ENCODE results near the gene NMRAL1.

NMRAL1 gene

GRCh38 chr16:4505356-4506147 lies 31.1 kb upstream of the NMRAL1 start:
- H3K4me3 ChIP-seq (replicated peaks; ENCODE audit: low read depth, low read length): no peak overlapping the region
- no peak for DNase-seq (ENCODE audit: low read depth)
- TF ChIP-seq, protein P1, sequence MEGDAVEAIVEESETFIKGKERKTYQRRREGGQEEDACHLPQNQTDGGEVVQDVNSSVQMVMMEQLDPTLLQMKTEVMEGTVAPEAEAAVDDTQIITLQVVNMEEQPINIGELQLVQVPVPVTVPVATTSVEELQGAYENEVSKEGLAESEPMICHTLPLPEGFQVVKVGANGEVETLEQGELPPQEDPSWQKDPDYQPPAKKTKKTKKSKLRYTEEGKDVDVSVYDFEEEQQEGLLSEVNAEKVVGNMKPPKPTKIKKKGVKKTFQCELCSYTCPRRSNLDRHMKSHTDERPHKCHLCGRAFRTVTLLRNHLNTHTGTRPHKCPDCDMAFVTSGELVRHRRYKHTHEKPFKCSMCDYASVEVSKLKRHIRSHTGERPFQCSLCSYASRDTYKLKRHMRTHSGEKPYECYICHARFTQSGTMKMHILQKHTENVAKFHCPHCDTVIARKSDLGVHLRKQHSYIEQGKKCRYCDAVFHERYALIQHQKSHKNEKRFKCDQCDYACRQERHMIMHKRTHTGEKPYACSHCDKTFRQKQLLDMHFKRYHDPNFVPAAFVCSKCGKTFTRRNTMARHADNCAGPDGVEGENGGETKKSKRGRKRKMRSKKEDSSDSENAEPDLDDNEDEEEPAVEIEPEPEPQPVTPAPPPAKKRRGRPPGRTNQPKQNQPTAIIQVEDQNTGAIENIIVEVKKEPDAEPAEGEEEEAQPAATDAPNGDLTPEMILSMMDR (IDR thresholded peaks at IDR 0.05; ENCODE audit: low read length, missing control alignments): no peak

GRCh38 chr16:4501071-4501478 lies 26.6 kb upstream of the NMRAL1 start:
- peak overlapping the region; percentile 40 for H3K4me3 ChIP-seq (replicated peaks; ENCODE audit: low read depth, low read length)
- TF ChIP-seq, protein P1 (IDR thresholded peaks at IDR 0.05; ENCODE audit: low read length, missing control alignments): no peak
- DNase-seq (ENCODE audit: low read depth): peak; percentile 57

GRCh38 chr16:4500272-4500671 lies 25.8 kb upstream of the NMRAL1 start:
- peak; percentile 85 for DNase-seq (ENCODE audit: low read depth)
- TF ChIP-seq, protein P1 (IDR thresholded peaks at IDR 0.05; ENCODE audit: low read length, missing control alignments): no peak
- peak overlapping the region; percentile 40 for H3K4me3 ChIP-seq (replicated peaks; ENCODE audit: low read depth, low read length)

DNA sequence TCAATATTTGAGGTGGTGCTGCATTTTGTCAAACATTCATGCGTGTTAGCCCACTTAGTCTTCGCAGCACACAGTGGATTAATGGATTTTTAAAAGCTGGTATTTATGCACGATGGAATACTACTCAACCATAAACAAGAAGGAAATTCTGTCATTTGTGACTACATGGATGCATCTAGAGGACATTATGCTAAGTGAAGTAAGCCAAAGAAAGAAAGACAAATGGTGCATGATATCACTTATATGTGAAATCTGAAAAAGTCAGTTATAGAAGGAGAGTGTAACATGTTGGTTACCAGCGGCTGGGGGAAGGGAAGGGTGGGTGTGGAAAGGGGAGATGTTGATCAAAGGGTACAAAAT lies 24.8 kb upstream of the NMRAL1 start:
- TF ChIP-seq, protein P1 (IDR thresholded peaks at IDR 0.05; ENCODE audit: low read length, missing control alignments): no peak
- DNase-seq (ENCODE audit: low read depth): no peak
- H3K4me3 ChIP-seq (replicated peaks; ENCODE audit: low read depth, low read length): no peak overlapping the region

- no peak for DNase-seq (ENCODE audit: low read depth)
- no peak overlapping the region for H3K4me3 ChIP-seq (replicated peaks; ENCODE audit: low read depth, low read length)
- TF ChIP-seq, protein P1 (IDR thresholded peaks at IDR 0.05; ENCODE audit: low read length, missing control alignments): no peak
Measured at GRCh38 chr16:4498546-4499195, 24.2 kb upstream of the NMRAL1 start.

GRCh38 chr16:4496305-4496704 lies 21.9 kb upstream of the NMRAL1 start:
- DNase-seq (ENCODE audit: low read depth): no peak
- TF ChIP-seq, protein P1 (IDR thresholded peaks at IDR 0.05; ENCODE audit: low read length, missing control alignments): no peak
- no peak overlapping the region for H3K4me3 ChIP-seq (replicated peaks; ENCODE audit: low read depth, low read length)

All from fibroblast of pulmonary artery (primary cell).